ENCODE measurements around the gene ATL3.
"Not testable (repeated sequence)": the region's sequence is repeated elsewhere in the genome, so short reads cannot be mapped to it uniquely, and the experiment has no call there.

Gene ATL3

GRCh38 chr11:63608353-63609345, 62.5 kb downstream of the ATL3 start:
- no peak overlapping the region for H3K4me3 ChIP-seq (ENCODE audit: low read length)
- DNase-seq (ENCODE audit: low read depth), result no peak
- TF ChIP-seq CTCF (conservative IDR thresholded peaks at IDR 0.05; ENCODE audit: low read depth, low read length), result no peak

GRCh38 chr11:63603180-63603518, 68.0 kb downstream of the ATL3 start:
- no peak for DNase-seq (ENCODE audit: low read depth)
- no peak overlapping the region for H3K4me3 ChIP-seq (ENCODE audit: low read length)
- no peak for TF ChIP-seq CTCF (conservative IDR thresholded peaks at IDR 0.05; ENCODE audit: low read depth, low read length)

- H3K4me3 ChIP-seq (ENCODE audit: low read length), result not testable (repeated sequence)
Measured at GRCh38 chr11:63602290-63603179, 68.6 kb downstream of the ATL3 start.

GRCh38 chr11:63599211-63600122, 71.7 kb downstream of the ATL3 start:
- no peak overlapping the region for H3K4me3 ChIP-seq (ENCODE audit: low read length)
- TF ChIP-seq CTCF (conservative IDR thresholded peaks at IDR 0.05; ENCODE audit: low read depth, low read length), result no peak
- no peak for DNase-seq (ENCODE audit: low read depth)

More at GRCh38 chr11:63602290-63603179, 68.6 kb downstream of the ATL3 start:
- not testable (repeated sequence) for DNase-seq (ENCODE audit: low read depth)

GRCh38 chr11:63598556-63598955, 72.6 kb downstream of the ATL3 start:
- no peak overlapping the region for H3K4me3 ChIP-seq (ENCODE audit: low read length)
- no peak for DNase-seq (ENCODE audit: low read depth)
- no peak for TF ChIP-seq CTCF (conservative IDR thresholded peaks at IDR 0.05; ENCODE audit: low read depth, low read length)

- TF ChIP-seq CTCF (conservative IDR thresholded peaks at IDR 0.05; ENCODE audit: low read depth, low read length), result no peak
- no peak overlapping the region for H3K4me3 ChIP-seq (ENCODE audit: low read length)
- no peak for DNase-seq (ENCODE audit: low read depth)
Measured at GRCh38 chr11:63595296-63595695, 75.9 kb downstream of the ATL3 start.
